GM19328 (cell line): ENCODE measurements around the gene TGFBR2.

Experiments used
- ATAC-seq: cut with Tn5 transposase; IDR thresholded peaks from one replicate; pipeline ENCODE4 v1.9.1; 2021; ENCODE audit warnings: mild to moderate bottlenecking, moderate library complexity; ENCODE audit not compliant: unreplicated experiment

The TGFBR2 gene

DNA sequence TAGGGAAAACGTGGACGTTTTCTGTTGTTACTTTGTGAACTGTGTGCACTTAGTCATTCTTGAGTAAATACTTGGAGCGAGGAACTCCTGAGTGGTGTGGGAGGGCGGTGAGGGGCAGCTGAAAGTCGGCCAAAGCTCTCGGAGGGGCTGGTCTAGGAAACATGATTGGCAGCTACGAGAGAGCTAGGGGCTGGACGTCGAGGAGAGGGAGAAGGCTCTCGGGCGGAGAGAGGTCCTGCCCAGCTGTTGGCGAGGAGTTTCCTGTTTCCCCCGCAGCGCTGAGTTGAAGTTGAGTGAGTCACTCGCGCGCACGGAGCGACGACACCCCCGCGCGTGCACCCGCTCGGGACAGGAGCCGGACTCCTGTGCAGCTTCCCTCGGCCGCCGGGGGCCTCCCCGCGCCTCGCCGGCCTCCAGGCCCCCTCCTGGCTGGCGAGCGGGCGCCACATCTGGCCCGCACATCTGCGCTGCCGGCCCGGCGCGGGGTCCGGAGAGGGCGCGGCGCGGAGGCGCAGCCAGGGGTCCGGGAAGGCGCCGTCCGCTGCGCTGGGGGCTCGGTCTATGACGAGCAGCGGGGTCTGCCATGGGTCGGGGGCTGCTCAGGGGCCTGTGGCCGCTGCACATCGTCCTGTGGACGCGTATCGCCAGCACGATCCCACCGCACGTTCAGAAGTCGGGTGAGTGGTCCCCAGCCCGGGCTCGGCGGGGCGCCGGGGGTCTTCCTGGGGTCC is at the start of gene TGFBR2:
Gene TGFBR2 (plus strand): TSS at position 301 of the 731 bp plus-strand sequence. CDS start 283 bp downstream, at position 584.
- peak; percentile 53 for ATAC-seq

DNA sequence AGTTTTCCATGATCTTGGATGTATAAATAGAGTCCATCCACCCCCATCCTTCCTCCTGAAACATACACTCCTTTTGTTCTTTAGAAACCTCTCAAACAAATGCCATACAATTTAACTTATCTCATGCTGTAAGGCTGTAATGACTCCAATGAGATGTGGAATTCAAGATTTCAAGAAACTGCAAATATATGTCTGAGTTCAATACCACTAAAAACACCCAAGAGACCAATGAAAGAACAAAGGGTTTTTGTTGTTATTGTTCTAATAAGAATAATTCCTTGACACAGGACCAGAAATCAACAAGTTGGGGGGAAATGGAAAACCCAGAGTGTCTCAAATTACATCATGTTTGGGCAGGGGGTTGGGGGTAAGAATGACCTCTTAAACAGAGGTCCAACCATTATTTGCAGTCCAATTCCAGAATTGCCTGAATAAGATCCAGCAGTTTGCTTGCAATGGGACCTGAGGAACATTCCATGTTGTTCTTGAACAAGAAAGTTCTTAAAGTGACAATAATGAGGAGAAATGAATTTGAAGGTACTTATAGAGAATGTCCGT is 48.6 kb upstream of the TGFBR2 start:
- no peak for ATAC-seq

DNA sequence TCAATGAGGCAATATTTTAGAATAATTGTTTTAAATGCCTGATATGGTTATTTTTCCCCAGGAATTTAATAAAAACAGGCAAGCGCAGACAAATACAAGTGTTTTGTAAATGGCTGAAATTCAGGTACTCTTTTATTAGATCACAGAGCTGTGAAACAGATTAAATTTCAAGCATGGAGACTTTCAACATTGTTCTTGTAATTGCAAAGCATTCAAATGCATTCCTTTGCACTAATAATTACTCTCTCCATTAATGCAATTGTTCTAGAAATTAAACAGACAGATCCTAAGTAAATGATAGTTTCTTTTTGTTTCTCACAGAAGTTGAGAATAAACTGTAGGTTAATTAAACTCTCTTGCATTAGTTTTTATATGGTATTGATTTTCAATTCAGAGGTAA is 42.4 kb upstream of the TGFBR2 start:
- no peak for ATAC-seq

DNA sequence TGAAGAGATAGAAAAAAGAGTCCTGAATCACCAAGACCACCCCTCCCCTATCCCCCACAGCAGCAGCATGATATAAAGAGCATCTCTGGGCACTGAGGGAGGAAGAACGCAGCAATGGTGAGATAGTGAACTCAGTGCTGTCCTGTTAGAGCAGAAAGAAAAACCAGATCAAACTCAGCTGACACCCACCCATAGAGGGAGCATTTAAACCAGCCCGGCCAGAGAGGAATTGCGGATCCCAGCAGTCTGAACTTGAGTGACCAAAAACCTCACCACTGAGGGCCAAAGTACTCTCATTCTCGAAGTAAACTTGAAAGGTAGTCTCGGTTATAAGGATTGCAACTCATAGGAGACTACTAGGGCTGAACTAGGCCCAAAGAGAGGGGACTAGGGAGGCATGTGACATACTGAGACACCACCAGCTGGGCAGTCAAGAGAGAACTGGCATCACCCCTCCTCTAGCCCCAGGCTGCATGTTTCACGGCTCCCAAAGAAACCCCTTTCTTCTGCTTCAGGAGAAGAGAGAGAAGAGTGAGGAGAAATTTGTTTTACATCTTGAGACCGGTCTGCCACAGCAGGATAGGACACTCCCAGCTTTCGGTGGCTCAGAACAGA is 39.2 kb upstream of the TGFBR2 start:
- ATAC-seq, result no peak

DNA sequence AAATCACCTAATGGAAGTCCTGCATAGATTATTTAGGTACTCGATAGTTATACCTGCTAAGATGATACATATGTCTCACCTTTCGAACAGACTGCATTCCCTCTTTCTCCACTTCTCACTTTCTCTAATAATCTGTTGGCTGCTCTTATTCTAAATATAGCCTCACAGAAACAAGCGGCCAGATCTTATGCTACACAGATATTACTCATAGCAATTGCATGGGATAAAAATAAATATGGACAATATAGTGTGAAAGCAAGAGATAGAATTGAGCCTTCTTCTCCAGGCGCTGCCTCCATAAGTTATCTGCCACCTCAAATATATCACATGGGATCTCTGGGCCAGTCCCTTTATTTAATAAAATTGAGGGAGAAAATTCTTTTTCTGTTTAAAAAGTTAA is 29.5 kb upstream of the TGFBR2 start:
- no peak for ATAC-seq

DNA sequence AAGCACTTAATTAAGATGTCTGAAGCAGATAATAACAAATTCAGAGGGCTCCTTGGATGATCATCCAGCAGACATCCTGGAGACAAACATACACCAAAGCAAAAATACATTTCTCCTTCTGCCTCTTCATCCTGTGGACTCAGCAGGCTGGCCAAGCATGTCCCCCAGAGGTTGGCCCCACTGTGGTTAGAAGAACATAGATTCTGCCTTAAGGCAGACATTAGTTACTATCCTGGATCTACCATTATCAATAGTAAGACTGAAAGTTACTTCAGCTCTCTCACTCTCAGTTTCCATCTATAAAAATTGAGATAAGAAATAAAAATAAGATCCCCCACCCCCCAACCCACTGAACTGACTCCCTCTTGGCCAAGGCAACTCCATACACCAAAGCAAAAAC is 28.6 kb upstream of the TGFBR2 start:
- peak; percentile 66 for ATAC-seq

DNA sequence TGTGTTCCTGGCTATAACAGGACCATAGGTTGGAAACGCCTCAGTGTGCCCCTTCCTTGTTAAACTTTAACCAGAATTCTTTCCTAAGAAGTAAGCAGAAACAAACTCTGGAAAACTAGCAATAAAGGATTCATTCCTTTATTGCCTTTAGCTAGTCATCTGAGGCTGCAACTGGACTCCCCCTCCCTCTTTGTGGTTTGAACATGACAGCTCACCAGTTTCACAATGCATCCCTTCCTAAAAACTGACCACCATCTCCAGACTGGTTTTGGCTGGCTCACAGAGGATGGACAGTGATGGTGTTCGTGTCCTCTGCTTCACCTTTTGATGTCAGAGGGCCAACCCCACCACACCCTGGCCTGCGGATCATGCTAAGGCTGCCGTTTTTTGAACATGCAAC is 27.9 kb upstream of the TGFBR2 start:
- ATAC-seq, result no peak

DNA sequence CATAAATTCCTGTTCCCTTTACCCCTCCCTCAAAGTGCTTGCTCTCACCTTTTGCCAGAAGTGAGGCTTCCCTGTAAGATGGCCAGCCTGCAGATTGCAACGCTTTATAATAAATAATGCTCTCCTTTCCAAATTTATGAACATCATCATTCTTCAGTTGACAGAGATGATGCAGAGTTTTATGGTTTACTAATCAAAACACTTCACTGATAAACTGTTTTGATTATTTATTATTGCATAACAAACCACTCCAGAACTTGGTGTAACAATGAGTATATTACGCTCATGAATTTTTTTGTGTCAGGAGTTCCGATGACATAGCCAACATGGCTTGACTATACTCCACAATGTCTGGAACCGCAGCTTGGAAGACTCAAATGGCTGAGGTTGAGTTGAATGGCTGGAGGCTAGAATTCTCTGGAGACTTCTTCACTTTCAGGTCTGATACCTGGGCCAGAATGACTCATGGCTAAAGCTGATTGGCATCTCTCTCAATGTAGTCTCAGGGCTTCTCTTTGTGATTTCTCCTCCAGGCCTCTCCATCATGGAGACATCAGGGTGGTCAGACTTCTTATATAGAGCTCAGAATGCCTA is 27.3 kb upstream of the TGFBR2 start:
- no peak for ATAC-seq

DNA sequence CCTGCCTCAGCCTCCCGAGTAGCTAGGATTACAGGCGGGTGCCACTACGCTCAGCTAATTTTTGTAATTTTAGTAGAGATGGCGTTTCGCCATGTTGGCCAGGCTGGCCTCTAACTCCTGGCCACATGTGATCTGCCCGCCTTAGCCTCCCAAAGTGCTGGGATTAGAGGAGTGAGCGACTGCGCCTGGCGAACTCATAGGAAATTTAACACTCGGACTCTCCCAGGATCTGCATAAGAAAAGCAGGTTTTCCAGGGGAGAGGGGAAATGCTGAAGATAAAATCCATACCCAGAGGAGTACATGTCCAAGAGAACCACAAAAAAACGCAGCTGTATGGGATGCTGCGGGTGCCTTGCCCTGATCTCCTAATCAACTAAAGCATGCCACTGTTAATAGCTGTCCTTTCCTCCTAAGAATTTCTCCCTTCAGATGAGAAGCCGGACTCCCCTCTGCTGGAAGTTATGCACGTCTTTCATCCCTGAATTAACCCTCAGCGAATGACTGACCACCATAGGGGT is 25.3 kb upstream of the TGFBR2 start:
- ATAC-seq, result no peak

DNA sequence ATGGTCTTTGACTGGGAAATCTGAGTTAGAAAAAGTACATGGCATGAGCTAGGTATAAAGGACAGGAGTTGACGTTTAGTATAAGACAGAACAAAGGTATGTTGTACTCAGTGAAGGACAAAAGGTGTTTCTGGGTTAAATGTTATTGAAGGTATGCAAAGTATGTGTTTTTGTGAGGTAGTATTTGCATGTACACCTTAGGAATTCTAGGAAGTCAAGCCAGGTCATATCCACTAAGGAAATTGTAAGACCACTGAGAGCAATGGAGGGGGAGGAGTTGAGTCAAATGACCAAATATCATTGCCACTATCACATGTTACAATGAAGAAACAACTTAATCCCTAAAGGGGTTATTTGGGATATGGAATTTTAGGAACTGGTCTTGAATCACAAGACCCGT is 24.4 kb upstream of the TGFBR2 start:
- no peak for ATAC-seq

DNA sequence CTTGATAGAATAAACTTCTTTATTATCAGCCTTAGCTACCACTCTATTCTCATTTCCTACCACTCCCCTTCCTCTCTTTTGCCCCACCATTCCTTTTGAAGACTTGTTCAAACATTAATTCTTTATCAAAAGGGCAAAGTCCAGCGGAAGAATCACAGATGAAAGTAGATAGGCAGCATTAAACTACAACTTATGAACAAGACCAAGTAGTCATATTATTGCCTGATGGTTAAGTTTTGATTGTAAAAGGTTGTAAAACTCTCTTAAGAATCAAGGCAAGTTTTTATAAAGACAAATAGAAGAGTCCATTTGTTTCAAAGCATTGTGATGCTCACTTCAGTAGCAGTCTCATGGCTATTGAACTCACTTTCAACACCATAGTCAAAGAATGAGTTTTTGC is 22.4 kb upstream of the TGFBR2 start:
- ATAC-seq, result no peak

DNA sequence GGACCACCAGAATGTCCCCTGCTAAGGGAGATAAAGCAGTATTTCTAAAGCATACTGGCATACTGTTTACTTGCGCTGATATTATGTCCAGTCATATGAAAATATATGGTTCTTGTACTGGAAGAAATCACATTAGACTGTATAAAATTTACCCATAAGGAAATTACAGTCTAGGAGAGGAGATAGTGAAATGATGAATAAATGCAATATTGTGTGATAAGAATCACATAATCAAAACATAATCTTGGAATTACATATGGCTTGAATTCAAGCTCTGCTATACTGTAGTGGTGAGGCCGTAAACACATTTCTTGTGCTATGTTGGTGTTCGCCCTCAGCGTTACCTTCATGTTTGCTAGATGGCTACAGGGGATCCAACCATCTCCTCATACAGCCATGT is 20.7 kb upstream of the TGFBR2 start:
- no peak for ATAC-seq

DNA sequence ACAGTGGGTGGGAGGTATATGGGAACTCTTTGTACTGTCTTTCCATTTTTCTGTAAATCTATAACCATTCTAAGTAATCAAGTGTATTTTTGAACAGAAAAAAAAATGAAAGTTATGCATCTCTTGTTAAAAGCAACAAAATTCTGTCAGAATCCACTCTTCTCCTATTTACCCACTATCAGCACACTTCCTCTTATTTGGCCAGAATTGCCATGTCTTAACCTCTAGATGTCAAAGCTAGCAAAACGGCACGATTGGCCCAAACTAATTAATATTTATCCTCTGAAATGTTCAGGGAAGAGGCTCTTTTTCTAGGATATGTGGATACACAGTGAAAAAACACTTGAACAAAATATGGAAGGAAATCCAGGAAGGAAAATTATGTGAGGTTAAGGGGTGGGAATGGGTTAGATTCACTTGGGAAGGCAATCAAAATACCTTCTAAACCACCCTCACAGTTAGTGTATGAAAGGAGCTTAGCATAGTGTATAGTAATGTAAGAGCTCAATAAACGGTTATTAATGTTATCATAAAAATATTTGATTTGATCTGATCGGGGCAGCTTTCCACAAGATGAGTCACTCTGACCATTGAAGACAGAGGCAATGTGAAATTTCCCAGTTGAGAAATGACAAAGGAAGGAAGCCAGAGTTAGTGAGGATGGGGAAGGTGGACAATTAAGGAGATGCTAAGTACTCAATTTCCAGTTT is 20.1 kb upstream of the TGFBR2 start:
- ATAC-seq, result no peak

DNA sequence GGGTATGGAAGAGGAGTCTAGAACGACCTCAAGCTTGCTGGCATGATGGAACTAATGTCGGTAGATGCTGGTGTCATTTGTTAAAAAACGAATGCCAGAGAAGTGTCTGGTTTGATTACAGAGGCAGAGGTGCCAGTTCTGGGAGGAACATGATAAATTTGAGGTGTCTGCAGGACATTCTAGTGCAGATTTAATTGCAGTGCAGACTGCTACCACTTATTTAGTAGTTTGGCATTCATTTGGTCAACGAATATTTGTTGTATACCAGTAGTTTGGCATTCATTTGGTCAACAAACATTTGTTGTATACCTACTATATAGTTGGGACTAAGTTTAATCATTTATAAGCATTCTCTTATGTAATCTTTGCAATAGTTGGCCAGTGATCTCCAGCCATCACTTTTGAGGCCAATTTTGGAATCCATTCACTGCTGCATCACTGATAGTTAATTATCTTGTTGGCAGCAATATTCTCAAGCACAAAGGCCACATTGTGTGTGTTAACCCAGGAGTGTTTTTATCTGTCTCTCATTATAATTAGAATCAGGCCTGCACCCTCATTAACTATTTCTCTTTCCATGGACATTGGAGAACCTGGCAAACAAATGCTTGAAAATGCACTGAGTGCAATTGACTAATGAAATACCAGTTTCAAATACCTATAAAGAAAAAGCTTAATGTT is 19.5 kb upstream of the TGFBR2 start:
- no peak for ATAC-seq

DNA sequence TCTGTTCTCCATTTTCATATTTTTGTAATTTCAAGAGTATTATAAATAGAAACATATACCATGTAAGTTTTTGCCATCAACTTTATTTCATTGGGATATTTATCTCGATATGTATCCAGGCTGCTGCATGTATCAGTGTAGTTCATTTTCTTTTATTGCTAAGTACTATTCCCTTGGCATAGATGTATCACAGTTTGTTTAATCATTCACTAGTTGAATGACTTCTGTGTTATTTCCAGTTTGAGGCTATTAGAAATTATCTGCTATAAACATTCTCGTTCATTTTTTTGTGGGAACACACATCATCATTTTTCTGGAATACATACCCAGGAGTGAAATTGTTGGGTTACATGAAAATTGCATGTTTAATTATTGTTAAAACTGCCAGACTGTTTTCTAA is 18.5 kb upstream of the TGFBR2 start:
- no peak for ATAC-seq

DNA sequence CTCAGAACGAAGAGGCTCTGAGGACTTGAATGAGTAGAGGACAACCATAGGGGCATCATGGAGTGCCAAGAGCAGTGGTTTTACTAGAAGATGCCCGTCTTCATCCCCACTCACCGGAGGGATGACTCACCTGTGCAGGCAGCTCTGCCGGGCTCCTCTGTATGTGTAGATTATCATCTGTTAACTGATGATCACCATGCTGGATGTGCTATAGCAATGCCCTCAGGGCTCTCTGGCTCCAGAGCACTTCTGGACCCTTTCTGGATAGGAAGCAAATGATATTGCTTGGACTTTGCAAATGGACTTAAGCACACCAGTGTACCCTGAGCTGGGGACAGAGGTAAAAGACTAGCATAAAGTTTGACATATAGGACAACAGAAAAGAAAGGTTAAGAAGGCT is 10.2 kb upstream of the TGFBR2 start:
- no peak for ATAC-seq

DNA sequence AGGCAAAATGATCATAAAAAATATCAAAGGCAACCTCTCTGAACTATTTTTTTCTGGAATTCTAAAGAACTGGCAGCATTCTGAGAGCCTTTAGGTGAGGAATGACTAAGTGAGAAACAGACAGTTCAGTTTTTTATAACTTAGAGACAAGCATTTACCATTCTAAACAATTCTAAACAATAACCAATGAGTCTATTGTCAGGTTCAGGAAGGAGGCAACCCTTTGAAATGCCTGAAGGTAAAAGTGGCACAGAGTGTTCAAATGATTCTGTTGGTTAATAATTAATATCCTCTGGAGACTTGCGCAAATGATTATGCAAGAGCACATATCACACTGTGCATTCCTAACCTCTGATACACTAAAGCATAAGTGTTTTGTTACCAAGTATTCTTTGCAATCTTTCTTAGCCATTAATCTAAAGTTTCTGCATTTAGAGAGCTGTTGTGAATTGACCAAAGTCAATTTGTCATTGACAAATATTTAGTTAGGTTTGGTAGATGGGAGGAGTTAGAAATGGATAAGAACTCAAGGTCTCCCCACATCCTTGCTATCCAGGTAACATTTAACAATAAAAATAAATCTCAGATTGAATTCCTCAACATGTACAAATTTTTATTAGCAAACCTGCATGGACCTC is 9.2 kb upstream of the TGFBR2 start:
- no peak for ATAC-seq

DNA sequence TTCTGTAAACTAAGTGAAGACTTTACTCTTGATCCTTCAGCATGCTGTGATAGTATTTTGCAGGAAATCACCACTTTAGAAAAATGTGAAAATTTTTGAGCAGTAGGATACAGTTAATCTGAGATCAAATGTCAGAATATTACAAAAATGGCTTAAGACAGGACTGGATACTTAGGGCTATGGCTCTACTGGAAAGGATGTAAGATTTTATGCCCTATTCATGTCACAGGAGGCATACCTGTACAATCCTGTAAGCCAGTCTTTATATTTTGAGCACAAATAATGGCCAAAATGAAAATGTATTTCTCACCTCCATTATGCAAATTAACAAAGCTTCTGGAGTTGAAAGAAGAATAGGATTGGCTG is 8.6 kb upstream of the TGFBR2 start:
- ATAC-seq, result no peak

DNA sequence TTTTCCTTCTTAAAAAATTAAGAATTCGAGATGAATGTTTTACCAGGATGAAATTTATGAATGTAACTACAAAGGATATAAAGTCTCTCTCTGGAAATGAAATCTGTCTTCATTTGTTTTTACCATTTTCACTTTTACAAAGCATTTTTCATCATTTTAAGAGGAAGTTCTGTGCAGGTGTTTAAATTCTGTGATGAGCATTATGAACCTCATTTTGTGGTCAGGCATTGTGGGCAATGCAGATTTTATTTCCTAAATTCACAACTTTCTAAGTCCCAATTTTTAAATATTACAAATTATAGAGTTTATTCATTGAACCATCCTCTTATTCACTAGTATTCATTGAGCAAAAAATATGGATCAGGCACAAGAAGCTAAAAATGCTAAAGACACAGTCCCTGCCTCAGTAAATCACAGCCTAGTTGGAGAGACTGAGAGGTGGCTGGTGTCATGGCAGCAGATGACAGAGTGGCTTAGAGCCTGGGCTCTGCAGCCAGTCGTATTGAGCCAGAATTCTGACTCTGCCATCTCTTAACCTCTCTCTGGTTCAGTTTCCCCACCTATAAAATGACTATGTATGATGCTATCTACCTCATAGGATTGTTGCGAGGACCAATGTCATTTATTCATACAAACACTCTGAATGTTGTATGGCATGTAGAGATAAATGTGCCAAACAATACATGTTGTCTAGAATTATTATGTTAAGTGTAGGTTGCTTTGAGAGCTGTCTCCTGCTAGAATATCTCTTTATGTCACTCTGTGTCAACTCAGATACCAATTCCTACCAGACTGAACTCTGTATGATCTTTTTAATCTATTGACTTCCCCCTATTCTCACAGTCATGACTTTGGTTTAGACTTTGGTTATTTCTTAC is 7.5 kb upstream of the TGFBR2 start:
- ATAC-seq, result no peak
